MCF 10A (cell line): ENCODE data around the gene DPP6. TPM values are rescaled to one million over a fixed set of nuclear protein-coding genes. Genes with fewer than 3 reads are reported as not detected.

Experiments
- BruUV-seq: library from RNA; stranded (reverse); fragments of 400-500 nt; replicated peaks from 2 replicates; lab custom pipeline; 2021; lab: Mats Ljungman, UMichigan
- CTCF ChIA-PET: fragments of 300-600 bp; sonication (Branson Sonifier 250); formaldehyde crosslinking; extraction: SDS; loops from one replicate; lab custom pipeline; 2021; ENCODE audit warnings: antibody characterized with exemption, inconsistent platforms; lab: Yijun Ruan, JAX
- POLR2A ChIA-PET: fragments of 300-600, 350-650 bp; sonication (Branson Sonifier 250); formaldehyde crosslinking; extraction: SDS; loops from one replicate; lab custom pipeline; 2020; ENCODE audit warnings: antibody characterized with exemption, inconsistent platforms; lab: Yijun Ruan, JAX
- DNase-seq: peaks from one replicate; pipeline ENCODE4 v3.0.0-alpha.2; 2018; ENCODE audit not compliant: unreplicated experiment
- H3K27ac Mint-ChIP-seq: one replicate; pipeline ENCODE4 v1.8.0; 2022; ENCODE audit warnings: mild to moderate bottlenecking, low read depth, mixed read lengths; ENCODE audit not compliant: unreplicated experiment
- H3K27me3 Mint-ChIP-seq: one replicate; pipeline ENCODE4 v1.8.0; 2022; ENCODE audit warnings: mixed read lengths; ENCODE audit not compliant: insufficient read depth, unreplicated experiment
- H3K36me3 Mint-ChIP-seq: one replicate; pipeline ENCODE4 v1.8.0; 2022; ENCODE audit warnings: mild to moderate bottlenecking, moderate library complexity, mixed read lengths; ENCODE audit not compliant: insufficient read depth, unreplicated experiment
- H3K4me1 Mint-ChIP-seq: one replicate; pipeline ENCODE4 v1.8.0; 2022; ENCODE audit warnings: mixed read lengths; ENCODE audit not compliant: insufficient read depth, unreplicated experiment
- H3K4me3 Mint-ChIP-seq: one replicate; pipeline ENCODE4 v1.8.0; 2022; ENCODE audit warnings: mild to moderate bottlenecking, moderate library complexity, mixed read lengths; ENCODE audit not compliant: unreplicated experiment
- H3K9me3 Mint-ChIP-seq: one replicate; pipeline ENCODE4 v1.8.0; 2022; ENCODE audit warnings: mixed read lengths; ENCODE audit not compliant: unreplicated experiment
- intact Hi-C: fragments of 100-400 bp; cut with micrococcal nuclease; formaldehyde crosslinking; loops from 2 replicates; pipeline ENCODE4 v1.14.1; 2022
- total RNA-seq: library from RNA; stranded (reverse); gene quantifications from 2 replicates; pipeline ENCODE4 v1.2.3, GENCODE V29; 2022
- TF ChIP-seq, protein P1 (sequence below): fragments of 200-600 bp; IDR thresholded peaks from one replicate; pipeline ENCODE4 v1.8.0; 2022; ENCODE audit warnings: antibody characterized with exemption, mild to moderate bottlenecking; ENCODE audit not compliant: unreplicated experiment

Gene DPP6
- total RNA-seq, 1 experiment from 2014 or later = not detected

DNA sequence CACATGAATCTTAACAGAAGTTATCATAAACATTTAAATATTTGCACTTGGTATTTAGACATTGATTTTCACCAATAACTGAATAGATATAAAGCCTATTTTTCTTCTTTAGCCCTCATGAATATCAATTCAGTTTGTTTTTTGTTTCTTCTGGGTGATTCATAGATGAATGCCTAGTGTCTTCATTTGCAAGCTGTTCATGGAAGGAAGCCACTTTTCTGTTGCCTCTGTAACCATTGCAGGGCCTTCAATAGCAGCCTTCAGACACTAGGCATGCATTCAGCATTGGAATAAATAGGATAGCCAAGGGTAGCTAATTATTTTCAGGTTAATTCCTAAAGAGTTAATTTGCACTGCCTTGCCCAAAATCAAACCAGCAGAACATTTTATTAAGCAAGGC lies 375.3 kb downstream of the DPP6 start:
- ChIA-PET POLR2A (no interaction called here), CTCF (interaction anchor here (0.6 kb wide), 1 partner anchor 317 kb away, joined by 3 read pairs; no protein-coding TSS in a partner anchor)
- Mint-ChIP-seq H3K27me3 (no peaks in the 10 kb centered on the region), H3K27ac (no peak overlapping the region), H3K36me3 (peaks cover 5% of the 10 kb centered on the region), H3K9me3 (peaks cover 38% of the 10 kb centered on the region), H3K4me1 (no peaks in the 10 kb centered on the region), H3K4me3 (no peak overlapping the region)
- no TSS peak for BruUV-seq
- no peak for DNase-seq
- intact Hi-C loops = no loop called here
- TF ChIP-seq, protein P1, sequence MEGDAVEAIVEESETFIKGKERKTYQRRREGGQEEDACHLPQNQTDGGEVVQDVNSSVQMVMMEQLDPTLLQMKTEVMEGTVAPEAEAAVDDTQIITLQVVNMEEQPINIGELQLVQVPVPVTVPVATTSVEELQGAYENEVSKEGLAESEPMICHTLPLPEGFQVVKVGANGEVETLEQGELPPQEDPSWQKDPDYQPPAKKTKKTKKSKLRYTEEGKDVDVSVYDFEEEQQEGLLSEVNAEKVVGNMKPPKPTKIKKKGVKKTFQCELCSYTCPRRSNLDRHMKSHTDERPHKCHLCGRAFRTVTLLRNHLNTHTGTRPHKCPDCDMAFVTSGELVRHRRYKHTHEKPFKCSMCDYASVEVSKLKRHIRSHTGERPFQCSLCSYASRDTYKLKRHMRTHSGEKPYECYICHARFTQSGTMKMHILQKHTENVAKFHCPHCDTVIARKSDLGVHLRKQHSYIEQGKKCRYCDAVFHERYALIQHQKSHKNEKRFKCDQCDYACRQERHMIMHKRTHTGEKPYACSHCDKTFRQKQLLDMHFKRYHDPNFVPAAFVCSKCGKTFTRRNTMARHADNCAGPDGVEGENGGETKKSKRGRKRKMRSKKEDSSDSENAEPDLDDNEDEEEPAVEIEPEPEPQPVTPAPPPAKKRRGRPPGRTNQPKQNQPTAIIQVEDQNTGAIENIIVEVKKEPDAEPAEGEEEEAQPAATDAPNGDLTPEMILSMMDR = no peak

- no peak overlapping the region for H3K4me3 Mint-ChIP-seq
- no peaks in the 10 kb centered on the region for H3K4me1 Mint-ChIP-seq
- TF ChIP-seq, protein P1 = no peak
- ChIA-PET CTCF (interaction anchor here (1.7 kb wide), 1 partner anchor 74 kb away, joined by 8 read pairs; no protein-coding TSS in a partner anchor), POLR2A (no interaction called here)
- peaks cover 33% of the 10 kb centered on the region for H3K9me3 Mint-ChIP-seq
- no peak for DNase-seq
- H3K27ac Mint-ChIP-seq = no peak overlapping the region
- peaks cover 5% of the 10 kb centered on the region for H3K36me3 Mint-ChIP-seq
- H3K27me3 Mint-ChIP-seq = no peaks in the 10 kb centered on the region
- intact Hi-C loops = no loop called here
- no TSS peak for BruUV-seq
Observed at GRCh38 chr7:154429666-154430404, 377.6 kb downstream of the DPP6 start.

GRCh38 chr7:154430640-154431039 lies 378.4 kb downstream of the DPP6 start:
- intact Hi-C loops = no loop called here
- ChIA-PET POLR2A (no interaction called here), CTCF (no interaction called here)
- H3K4me1 Mint-ChIP-seq = no peaks in the 10 kb centered on the region
- TF ChIP-seq, protein P1 = no peak
- H3K4me3 Mint-ChIP-seq = no peak overlapping the region
- H3K36me3 Mint-ChIP-seq = peaks cover 5% of the 10 kb centered on the region
- BruUV-seq = no TSS peak
- DNase-seq = no peak
- no peak overlapping the region for H3K27ac Mint-ChIP-seq
- no peaks in the 10 kb centered on the region for H3K27me3 Mint-ChIP-seq
- peaks cover 41% of the 10 kb centered on the region for H3K9me3 Mint-ChIP-seq

- Mint-ChIP-seq H3K4me3 (no peak overlapping the region), H3K9me3 (peaks cover 45% of the 10 kb centered on the region), H3K27ac (no peak overlapping the region), H3K4me1 (no peaks in the 10 kb centered on the region), H3K36me3 (peaks cover 5% of the 10 kb centered on the region), H3K27me3 (no peaks in the 10 kb centered on the region)
- intact Hi-C loops = no loop called here
- ChIA-PET CTCF (no interaction called here), POLR2A (no interaction called here)
- no peak for DNase-seq
- TF ChIP-seq, protein P1 = no peak
- BruUV-seq = no TSS peak
Observed at GRCh38 chr7:154431045-154431444, 378.8 kb downstream of the DPP6 start.
